Epithelial cell of proximal tubule (primary cell): ENCODE results near the gene CCSER1. TPM values are rescaled to one million over a fixed set of nuclear protein-coding genes. Genes with fewer than 3 reads are reported as not detected.

Source experiments
- DNase-seq: peaks from one replicate; pipeline ENCODE4 v3.0.0-alpha.2; 2011; ENCODE audit warnings: low read depth
- H3K4me3 ChIP-seq: 2 replicates; pipeline ENCODE4 v1.5.1; 2011; ENCODE audit warnings: low read depth, mild to moderate bottlenecking, low read length
- total RNA-seq: library from RNA; depleted of rRNA; stranded (reverse); fragments of >200 nt; gene quantifications from 2 replicates; pipeline ENCODE4 v1.2.3, GENCODE V29; 2015
- TF ChIP-seq, protein P1 (sequence below): conservative IDR thresholded peaks from 2 replicates; pipeline ENCODE4 v1.5.1; 2012; ENCODE audit warnings: low read depth, mild to moderate bottlenecking, low read length

Gene CCSER1
- total RNA-seq, 1 donor from 2014 or later, result not detected

- TF ChIP-seq, protein P1, sequence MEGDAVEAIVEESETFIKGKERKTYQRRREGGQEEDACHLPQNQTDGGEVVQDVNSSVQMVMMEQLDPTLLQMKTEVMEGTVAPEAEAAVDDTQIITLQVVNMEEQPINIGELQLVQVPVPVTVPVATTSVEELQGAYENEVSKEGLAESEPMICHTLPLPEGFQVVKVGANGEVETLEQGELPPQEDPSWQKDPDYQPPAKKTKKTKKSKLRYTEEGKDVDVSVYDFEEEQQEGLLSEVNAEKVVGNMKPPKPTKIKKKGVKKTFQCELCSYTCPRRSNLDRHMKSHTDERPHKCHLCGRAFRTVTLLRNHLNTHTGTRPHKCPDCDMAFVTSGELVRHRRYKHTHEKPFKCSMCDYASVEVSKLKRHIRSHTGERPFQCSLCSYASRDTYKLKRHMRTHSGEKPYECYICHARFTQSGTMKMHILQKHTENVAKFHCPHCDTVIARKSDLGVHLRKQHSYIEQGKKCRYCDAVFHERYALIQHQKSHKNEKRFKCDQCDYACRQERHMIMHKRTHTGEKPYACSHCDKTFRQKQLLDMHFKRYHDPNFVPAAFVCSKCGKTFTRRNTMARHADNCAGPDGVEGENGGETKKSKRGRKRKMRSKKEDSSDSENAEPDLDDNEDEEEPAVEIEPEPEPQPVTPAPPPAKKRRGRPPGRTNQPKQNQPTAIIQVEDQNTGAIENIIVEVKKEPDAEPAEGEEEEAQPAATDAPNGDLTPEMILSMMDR, result no peak
- no peak overlapping the region for H3K4me3 ChIP-seq
- DNase-seq, result no peak
These were observed 287.9 kb downstream of the CCSER1 start for GRCh38 chr4:90415116-90415515.

GRCh38 chr4:90419124-90419711 lies 292.0 kb downstream of the CCSER1 start:
- peak; percentile 13 for DNase-seq
- TF ChIP-seq, protein P1, result peak; percentile 67

GRCh38 chr4:90421161-90421560 lies 294.0 kb downstream of the CCSER1 start:
- no peak for DNase-seq
- TF ChIP-seq, protein P1, result no peak
- H3K4me3 ChIP-seq, result no peak overlapping the region

More at GRCh38 chr4:90419124-90419711, 292.0 kb downstream of the CCSER1 start:
- no peak overlapping the region for H3K4me3 ChIP-seq

- TF ChIP-seq, protein P1, result no peak
- no peak overlapping the region for H3K4me3 ChIP-seq
- no peak for DNase-seq
These were observed 298.7 kb downstream of the CCSER1 start for GRCh38 chr4:90425893-90426292.

- DNase-seq, result no peak
- TF ChIP-seq, protein P1, result no peak
- H3K4me3 ChIP-seq, result no peak overlapping the region
These were observed 311.3 kb downstream of the CCSER1 start for GRCh38 chr4:90438522-90438921.

GRCh38 chr4:90441770-90442169 lies 314.6 kb downstream of the CCSER1 start:
- no peak overlapping the region for H3K4me3 ChIP-seq
- no peak for DNase-seq
- TF ChIP-seq, protein P1, result no peak

DNA sequence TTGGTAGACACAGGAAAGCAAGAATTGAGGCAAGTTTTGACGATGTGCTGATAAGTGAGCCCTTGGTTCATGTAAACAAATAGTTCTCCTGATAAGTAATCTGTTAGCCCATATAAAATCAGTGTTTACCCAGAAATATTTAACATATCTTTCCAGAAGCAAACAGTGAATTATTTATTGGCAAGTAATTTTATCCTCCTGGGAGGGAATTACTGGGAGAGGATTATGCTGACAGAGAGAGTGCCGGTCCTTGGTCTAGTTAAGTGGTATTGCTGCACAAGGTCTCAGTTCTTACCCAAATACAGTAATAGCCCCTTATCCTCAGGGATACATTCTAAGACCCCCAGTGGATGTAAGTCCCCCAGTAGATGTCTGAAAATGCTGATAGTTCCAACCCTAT lies 315.4 kb downstream of the CCSER1 start:
- TF ChIP-seq, protein P1, result no peak
- no peak overlapping the region for H3K4me3 ChIP-seq
- no peak for DNase-seq
